Gastrocnemius medialis (tissue), 4 donors: Measurements from ENCODE around the gene ZNF236. TPM values are rescaled to one million over a fixed set of nuclear protein-coding genes. Genes with fewer than 3 reads are reported as not detected.

ENCODE experiments used
- ATAC-seq, 2 donors: fragments of 150-250 bp; one replicate each; pipeline ENCODE4 v1.9.1; 2016
- DNase-seq, 2 donors: peaks; one replicate each; pipeline ENCODE4 v3.0.0-alpha.2; 2019
- H3K27ac ChIP-seq, 4 donors: fragments of 200-600 bp; sonication (generic); 1 replicate in 1 of 4; 2 replicates in 3 of 4; pipeline ENCODE4 v1.5.1; 2016 to 2018; ENCODE audit warnings: mild to moderate bottlenecking in 2 of 4, moderate library complexity in 1 of 4
- H3K27me3 ChIP-seq, 3 donors: fragments of 200-600 bp; sonication (generic) in 2 of 3; 1 replicate in 1 of 3; 2 replicates in 2 of 3; pipeline versions ENCODE4 v1.5.1 to v1.6.0; 2016 to 2019; ENCODE audit warnings: mild to moderate bottlenecking in 1 of 3, moderate library complexity in 1 of 3
- H3K36me3 ChIP-seq, 2 donors: fragments of 200-600 bp; sonication (generic) in 1 of 2; one replicate each; pipeline ENCODE4 v1.5.1; 2017 to 2018
- H3K4me1 ChIP-seq, 2 donors: fragments of 200-600 bp; sonication (generic) in 1 of 2; one replicate each; pipeline ENCODE4 v1.5.1; 2016 to 2017; ENCODE audit warnings: mild to moderate bottlenecking in 2 of 2
- H3K4me3 ChIP-seq, 4 donors: fragments of 200-600 bp; sonication (generic) in 3 of 4; 1 replicate in 1 of 4; 2 replicates in 3 of 4; pipeline ENCODE4 v1.5.1; 2016 to 2019; ENCODE audit warnings: mild to moderate bottlenecking in 2 of 4
- H3K9me3 ChIP-seq, 3 donors: fragments of 200-600 bp; sonication (generic) in 2 of 3; 1 replicate in 1 of 3; 2 replicates in 2 of 3; pipeline ENCODE4 v1.5.1; 2016 to 2019
- CTCF ChIP-seq, 5 experiments: fragments of 450-650 bp in 3 of 5; fragments of 200-600 bp in 2 of 5; sonication (generic) in 2 of 5; IDR thresholded peaks in 4 of 5; conservative IDR thresholded peaks in 1 of 5; 1 replicate in 4 of 5; 2 replicates in 1 of 5; pipeline ENCODE4 v1.5.1; 2016 to 2019; ENCODE audit warnings: antibody characterized with exemption in 5 of 5, mild to moderate bottlenecking in 3 of 5, moderate library complexity in 3 of 5
- POLR2A ChIP-seq, 2 donors: fragments of 450-650 bp; IDR thresholded peaks; one replicate each; pipeline ENCODE4 v1.6.1; 2017; ENCODE audit warnings: antibody characterized with exemption in 2 of 2, mild to moderate bottlenecking in 2 of 2, moderate library complexity in 2 of 2
- in situ Hi-C, 4 donors: fragments of 200-750 bp; cut with MboI; loops; one replicate each; pipeline versions ENCODE4 v1.15.0 to v1.8.0; 2017; ENCODE audit warnings: low sequenced_read_pairs in 4 of 4
- intact Hi-C: fragments of 100-400 bp; cut with DNase I; formaldehyde crosslinking; loops from one replicate; pipeline ENCODE4 v1.15.1; 2023; ENCODE audit warnings: low total_unique reads
- total RNA-seq, 4 donors: library from RNA; depleted of rRNA; stranded (reverse); fragments of >200 nt; gene quantifications; one replicate each; pipeline versions ENCODE4 v1.1.0 to v1.2.3, GENCODE V29; 2016

The ZNF236 gene
- total RNA-seq, 4 donors from 2014 or later = 6.2 to 7.1 (median 6.5) TPM

DNA sequence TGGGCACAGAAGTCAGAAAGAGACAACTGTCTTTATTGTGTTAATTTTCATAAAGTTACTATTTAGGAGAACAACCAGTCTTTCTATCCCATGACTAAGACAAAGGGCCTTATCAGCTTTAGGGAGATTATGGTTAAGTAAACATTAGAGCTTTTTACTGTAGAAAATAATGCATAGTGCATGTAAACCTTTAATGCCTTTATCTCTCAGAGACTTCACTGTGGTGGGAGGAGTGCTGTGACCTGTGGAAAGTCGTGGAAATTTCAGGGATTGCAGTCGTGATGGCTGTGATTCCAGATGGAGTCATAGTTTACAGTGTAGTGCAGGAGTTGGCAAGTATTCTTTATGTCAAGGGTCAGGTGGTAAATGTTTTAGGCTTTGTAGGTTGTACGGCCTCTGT, 15.8 kb downstream of the ZNF236 start:
- DNase-seq = no peak
- Histone ChIP-seq H3K27ac (no peak overlapping the region), H3K36me3 (no peaks in the 10 kb centered on the region), H3K4me3 (no peak overlapping the region), H3K27me3 (no peaks in the 10 kb centered on the region), H3K9me3 (no peaks in the 10 kb centered on the region), H3K4me1 (peaks cover 15 to 31% of the 10 kb centered on the region in 2 donors)
- in situ Hi-C loops = no loop called here
- TF ChIP-seq CTCF (IDR thresholded peaks at IDR 0.05 in 4 of 5, conservative IDR thresholded peaks at IDR 0.05 in 1 of 5) (no peak), POLR2A (IDR thresholded peaks at IDR 0.05) (no peak)
- intact Hi-C loops = no loop called here
- no peak for ATAC-seq

DNA sequence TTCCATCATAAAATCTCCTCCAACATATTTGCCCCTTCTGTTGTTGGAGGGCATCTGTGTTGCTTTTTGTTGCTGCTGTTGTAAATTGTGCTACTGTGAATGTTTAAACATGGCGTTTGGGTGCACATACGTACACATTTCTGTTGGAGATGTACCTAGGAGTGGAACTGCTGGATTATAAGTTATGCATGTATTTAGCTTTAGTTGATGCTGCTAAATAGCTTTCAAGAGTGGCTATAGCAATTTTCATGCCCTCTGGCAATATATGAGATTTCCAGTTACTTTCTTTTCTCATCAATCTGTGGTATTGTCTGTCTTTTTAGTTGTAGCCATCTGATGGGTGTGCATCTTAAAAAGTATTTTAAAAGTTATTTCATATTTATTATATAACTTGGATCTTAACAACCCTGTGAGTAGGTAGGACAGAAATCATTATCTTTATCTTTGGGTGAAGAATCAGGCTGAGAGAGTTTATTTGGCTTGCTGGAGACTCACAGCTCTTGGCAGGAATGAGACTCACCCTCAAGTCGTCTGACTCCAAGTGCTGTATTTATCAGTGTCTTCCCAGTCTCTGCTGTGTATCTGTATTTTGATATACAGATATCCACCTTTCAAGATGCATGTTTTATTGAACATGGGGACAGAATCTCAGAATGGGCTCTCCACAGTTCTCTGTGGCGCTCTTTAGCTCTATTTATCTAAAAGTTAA, 16.9 kb downstream of the ZNF236 start:
- no peak for TF ChIP-seq POLR2A (IDR thresholded peaks at IDR 0.05)
- no peak for TF ChIP-seq CTCF (IDR thresholded peaks at IDR 0.05 in 4 of 5, conservative IDR thresholded peaks at IDR 0.05 in 1 of 5)
- H3K36me3 ChIP-seq = no peaks in the 10 kb centered on the region
- no peak overlapping the region for H3K27ac ChIP-seq
- H3K4me3 ChIP-seq = no peak overlapping the region
- ATAC-seq (no peak), DNase-seq (no peak)
- H3K27me3 ChIP-seq = no peaks in the 10 kb centered on the region
- in situ Hi-C loops (no loop called here), intact Hi-C loops (no loop called here)
- no peaks in the 10 kb centered on the region for H3K9me3 ChIP-seq
- peaks cover 15 to 31% of the 10 kb centered on the region in 2 donors for H3K4me1 ChIP-seq

- DNase-seq = no peak
- H3K4me3 ChIP-seq = no peak overlapping the region
- no peak for TF ChIP-seq POLR2A (IDR thresholded peaks at IDR 0.05)
- no peak for TF ChIP-seq CTCF (IDR thresholded peaks at IDR 0.05 in 4 of 5, conservative IDR thresholded peaks at IDR 0.05 in 1 of 5)
- H3K4me1 ChIP-seq = peaks cover 9 to 14% of the 10 kb centered on the region in 2 donors
- intact Hi-C loops = no loop called here
- no peak overlapping the region for H3K27ac ChIP-seq
- ATAC-seq = no peak
- no peaks in the 10 kb centered on the region for H3K9me3 ChIP-seq
- no peaks in the 10 kb centered on the region for H3K36me3 ChIP-seq
- in situ Hi-C loops = no loop called here
- H3K27me3 ChIP-seq = no peaks in the 10 kb centered on the region
Measured at GRCh38 chr18:76842837-76843530, 20.6 kb downstream of the ZNF236 start.

DNA sequence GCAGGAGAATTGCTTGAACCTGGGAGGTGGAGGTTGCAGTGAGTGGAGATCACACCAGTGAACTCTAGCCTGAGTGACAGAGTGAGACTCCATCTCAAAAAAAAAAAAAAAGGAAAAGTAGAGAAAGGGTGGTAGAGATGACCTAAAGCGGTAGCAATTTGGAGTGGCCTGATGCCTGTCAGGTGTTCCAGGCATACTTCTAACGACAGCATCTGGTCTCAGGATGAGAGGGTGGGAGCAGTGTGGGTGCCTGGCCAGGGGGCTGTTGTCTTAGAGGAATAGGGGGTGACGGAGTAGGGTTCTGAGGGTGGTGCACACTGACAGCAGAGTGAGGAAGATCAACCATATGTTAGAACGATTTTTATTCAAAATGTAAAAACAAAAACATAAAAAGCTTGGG, 21.8 kb downstream of the ZNF236 start:
- Histone ChIP-seq H3K4me3 (no peak overlapping the region), H3K27ac (no peak overlapping the region), H3K36me3 (no peaks in the 10 kb centered on the region), H3K4me1 (peaks cover under 1 to 8% of the 10 kb centered on the region in 2 donors), H3K27me3 (no peaks in the 10 kb centered on the region), H3K9me3 (no peaks in the 10 kb centered on the region)
- TF ChIP-seq POLR2A (IDR thresholded peaks at IDR 0.05) = no peak
- TF ChIP-seq CTCF (IDR thresholded peaks at IDR 0.05 in 4 of 5, conservative IDR thresholded peaks at IDR 0.05 in 1 of 5) = no peak
- in situ Hi-C loops (no loop called here), intact Hi-C loops (no loop called here)
- no peak for DNase-seq
- no peak for ATAC-seq
